SK-N-SH (cell line): ENCODE data around the gene SC5D. TPM values are rescaled to one million over a fixed set of nuclear protein-coding genes. Genes with fewer than 3 reads are reported as not detected.

ENCODE experiments used
- CTCF ChIA-PET: fragments of 300-600, 350-600 bp; formaldehyde crosslinking; extraction: SDS; loops from one replicate; lab custom pipeline; 2021; lab: Yijun Ruan, JAX
- POLR2A ChIA-PET: fragments of 350-600 bp; sonication (Branson Sonifier 250); formaldehyde crosslinking; extraction: SDS; loops from one replicate; lab custom pipeline; 2020; ENCODE audit warnings: antibody characterized with exemption, inconsistent platforms; lab: Yijun Ruan, JAX
- DNase-seq: peaks from one replicate; pipeline ENCODE4 v3.0.0; 2012
- H2AFZ ChIP-seq: fragments of 200-600 bp; sonication (generic); 2 replicates; pipeline ENCODE4 v1.8.1; 2016; ENCODE audit warnings: antibody characterized with exemption, mild to moderate bottlenecking, low read depth
- H3F3A ChIP-seq: fragments of 200-600 bp; sonication (generic); replicated peaks from 2 replicates; pipeline ENCODE3; 2016; ENCODE audit warnings: antibody characterized with exemption, mild to moderate bottlenecking; ENCODE audit not compliant: insufficient read depth
- H3K27ac ChIP-seq, 2 experiments: fragments of 200-500 bp in 1 of 2; fragments of 200-600 bp in 1 of 2; sonication (Bioruptor generic) in 1 of 2; sonication (generic), shearing (Covaris generic) in 1 of 2; 2 replicates each; pipeline versions ENCODE4 v1.5.1 to v1.6.1; 2014 to 2016; ENCODE audit warnings: low read depth in 2 of 2, inconsistent platforms in 1 of 2, low read length in 1 of 2, mild to moderate bottlenecking in 1 of 2, mixed read lengths in 1 of 2
- H3K27me3 ChIP-seq: fragments of 200-600 bp; sonication (generic), shearing (Covaris generic); 2 replicates; pipeline ENCODE4 v1.6.1; 2016; ENCODE audit warnings: mixed run types; ENCODE audit not compliant: insufficient read depth
- H3K36me3 ChIP-seq, 2 experiments: fragments of 200-500 bp in 1 of 2; fragments of 200-600 bp in 1 of 2; sonication (Bioruptor generic) in 1 of 2; sonication (generic) in 1 of 2; replicated peaks in 1 of 2; 2 replicates each; pipeline versions ENCODE3 to v1.5.1; 2014 to 2016; ENCODE audit warnings: low read length in 1 of 2, mild to moderate bottlenecking in 1 of 2; ENCODE audit not compliant: insufficient read depth in 2 of 2, control insufficient read depth in 1 of 2
- H3K4me1 ChIP-seq, 2 experiments: fragments of 200-500 bp in 1 of 2; fragments of 200-600 bp in 1 of 2; sonication (Bioruptor generic) in 1 of 2; sonication (generic), shearing (Covaris generic) in 1 of 2; 2 replicates each; pipeline versions ENCODE4 v1.5.1 to v1.6.1; 2014 to 2016; ENCODE audit warnings: low read depth in 1 of 2, low read length in 1 of 2, mixed run types in 1 of 2; ENCODE audit not compliant: insufficient read depth in 2 of 2, control insufficient read depth in 1 of 2
- H3K4me2 ChIP-seq: fragments of 200-600 bp; sonication (generic), shearing (Covaris generic); 2 replicates; pipeline ENCODE4 v1.6.1; 2017; ENCODE audit warnings: mixed run types
- H3K4me3 ChIP-seq, 2 experiments: fragments of 200-500 bp in 1 of 2; fragments of 200-600 bp in 1 of 2; sonication (Bioruptor generic) in 1 of 2; sonication (generic), shearing (Covaris generic) in 1 of 2; 2 replicates each; pipeline versions ENCODE4 v1.5.1 to v1.8.1; 2014 to 2016; ENCODE audit warnings: low read depth in 2 of 2, inconsistent platforms in 1 of 2, low read length in 1 of 2, mild to moderate bottlenecking in 1 of 2, mixed read lengths in 1 of 2, moderate library complexity in 1 of 2
- H3K79me2 ChIP-seq: fragments of 200-600 bp; sonication (generic); 2 replicates; pipeline ENCODE4 v1.8.1; 2017; ENCODE audit warnings: mild to moderate bottlenecking; ENCODE audit not compliant: insufficient read depth
- H3K9ac ChIP-seq: fragments of 200-600 bp; sonication (generic); 2 replicates; pipeline ENCODE4 v1.6.1; 2017; ENCODE audit warnings: mixed run types
- H3K9me2 ChIP-seq: fragments of 200-600 bp; sonication (generic); 2 replicates; pipeline ENCODE4 v1.6.1; 2017; ENCODE audit warnings: mixed run types
- H3K9me3 ChIP-seq: fragments of 200-600 bp; sonication (generic); 2 replicates; pipeline ENCODE4 v1.6.1; 2017; ENCODE audit warnings: mixed run types, mild to moderate bottlenecking, moderate library complexity
- H4K20me1 ChIP-seq: fragments of 200-600 bp; sonication (generic); 2 replicates; pipeline ENCODE4 v1.6.1; 2017; ENCODE audit warnings: mild to moderate bottlenecking, mixed run types; ENCODE audit not compliant: insufficient read depth
- CHD2 ChIP-seq: fragments of 150-350 bp; IDR thresholded peaks from 2 replicates; pipeline ENCODE4 v1.6.1; 2018; ENCODE audit warnings: low read length; ENCODE audit not compliant: partially characterized antibody
- CTCF ChIP-seq: fragments of 200-600 bp; sonication (generic); IDR thresholded peaks from 2 replicates; pipeline ENCODE4 v1.6.1; 2017; ENCODE audit warnings: antibody characterized with exemption, mild to moderate bottlenecking, moderate library complexity
- ELF1 ChIP-seq: IDR thresholded peaks from 2 replicates; pipeline ENCODE4 v1.4.0; 2012
- EP300 ChIP-seq, 2 experiments: IDR thresholded peaks; 2 replicates each; pipeline versions ENCODE4 v1.4.0 to v1.6.1; 2012; ENCODE audit warnings: borderline replicate concordance in 1 of 2, low read depth in 1 of 2, low read length in 1 of 2
- EZH2phosphoT487 ChIP-seq: fragments of 200-600 bp; sonication (generic); IDR thresholded peaks from 2 replicates; pipeline ENCODE4 v1.6.1; 2017; ENCODE audit warnings: low read depth, mixed run types, mild to moderate bottlenecking, antibody characterized with exemption, moderate library complexity, borderline replicate concordance
- FOSL2 ChIP-seq: IDR thresholded peaks from 2 replicates; pipeline ENCODE4 v1.4.0; 2012; ENCODE audit warnings: low read depth, mild to moderate bottlenecking, moderate library complexity, borderline replicate concordance
- FOXJ3 ChIP-seq: sonication (generic); formaldehyde crosslinking; IDR thresholded peaks from 2 replicates; pipeline ENCODE4 v1.5.1; 2020; ENCODE audit warnings: mild to moderate bottlenecking, missing genetic modification reagents
- FOXM1 ChIP-seq: IDR thresholded peaks from 2 replicates; pipeline ENCODE4 v1.4.0; 2012; ENCODE audit warnings: low read depth, mild to moderate bottlenecking
- GABPA ChIP-seq: IDR thresholded peaks from 2 replicates; pipeline ENCODE4 v1.4.0; 2012; ENCODE audit warnings: low read depth, mild to moderate bottlenecking
- GATA2 ChIP-seq: sonication (generic); formaldehyde crosslinking; IDR thresholded peaks from 2 replicates; pipeline ENCODE4 v1.5.0; 2020; ENCODE audit warnings: mild to moderate bottlenecking, missing genetic modification reagents
- MXI1 ChIP-seq: IDR thresholded peaks from 2 replicates; pipeline ENCODE4 v1.6.1; 2012; ENCODE audit warnings: mild to moderate bottlenecking, low read depth, low read length, improper control_type of control experiment
- NFIC ChIP-seq: IDR thresholded peaks from 2 replicates; pipeline ENCODE4 v1.4.0; 2012; ENCODE audit warnings: borderline replicate concordance
- NRF1 ChIP-seq: IDR thresholded peaks from 2 replicates; pipeline ENCODE4 v1.6.1; 2012; ENCODE audit warnings: low read depth, mild to moderate bottlenecking, low read length
- POLR2AphosphoS5 ChIP-seq: IDR thresholded peaks from 2 replicates; pipeline ENCODE4 v1.6.1; 2012; ENCODE audit warnings: low read depth, low read length
- RCOR1 ChIP-seq: fragments of 150-350 bp; IDR thresholded peaks from 2 replicates; pipeline ENCODE4 v1.6.1; 2017; ENCODE audit warnings: antibody characterized with exemption, low read length
- RXRA ChIP-seq: IDR thresholded peaks from 2 replicates; pipeline ENCODE4 v1.4.0; 2012; ENCODE audit warnings: low read depth, mild to moderate bottlenecking, borderline replicate concordance
- SMC3 ChIP-seq: IDR thresholded peaks from 2 replicates; pipeline ENCODE4 v1.6.1; 2012; ENCODE audit warnings: low read depth, low read length, improper control_type of control experiment
- USF2 ChIP-seq: fragments of 150-350 bp; IDR thresholded peaks from 2 replicates; pipeline ENCODE4 v1.6.1; 2017; ENCODE audit warnings: antibody characterized with exemption, low read length, low read depth, borderline replicate concordance
- ZBTB33 ChIP-seq: IDR thresholded peaks from 2 replicates; pipeline ENCODE4 v1.4.0; 2012; ENCODE audit warnings: low read depth, borderline replicate concordance
- WGBS: methylation state at CpG from one replicate; pipeline ENCODE4 v1.1.6; 2017; ENCODE audit warnings: low lambda C conversion rate; 5-methylcytosine and 5-hydroxymethylcytosine counted together
- polyA plus RNA-seq, 3 experiments: library from polyadenylated mRNA; depleted of rRNA; stranded (reverse); fragments of >200 nt; gene quantifications; 2 replicates each; pipeline ENCODE4 v1.2.3, GENCODE V29; 2012
- TF ChIP-seq, protein P1 (sequence below): IDR thresholded peaks from 2 replicates; pipeline ENCODE4; 2012

Gene SC5D
- polyA plus RNA-seq, 1 of the 3 experiments (the other 2 are of a cell fraction) = 8.9 TPM

DNA sequence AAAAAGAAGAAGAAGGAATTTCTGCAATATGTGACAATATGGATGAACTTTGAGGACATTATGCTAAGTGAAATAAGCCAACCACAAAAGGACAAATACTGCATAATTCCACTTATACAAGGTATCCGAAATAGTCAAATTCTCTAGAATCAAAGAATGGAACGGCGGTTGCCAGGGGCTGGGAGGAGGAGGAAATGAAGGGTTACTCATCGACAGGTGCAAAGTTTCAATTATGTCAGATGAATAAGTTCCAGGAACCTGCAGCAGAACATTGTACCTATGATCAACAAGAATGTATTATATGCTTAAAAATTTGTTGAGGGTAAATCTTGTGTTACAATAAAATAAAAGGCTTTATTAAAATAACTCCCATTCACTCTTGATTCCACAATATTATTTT, 49.0 kb downstream of the SC5D start:
- CTCF ChIA-PET = no interaction called here
- no peaks in the 10 kb centered on the region for H3K27me3 ChIP-seq
- TF ChIP-seq NRF1 = no peak
- TF ChIP-seq POLR2AphosphoS5 = no peak
- no peak for TF ChIP-seq GABPA
- no peak for TF ChIP-seq FOXM1
- TF ChIP-seq USF2 = no peak
- no peak for TF ChIP-seq MXI1
- no peak for TF ChIP-seq SMC3
- no peak for TF ChIP-seq EP300 (IDR thresholded peaks at IDR 0.05; ENCODE audit: borderline replicate concordance in 1 of 2, low read depth in 1 of 2, low read length in 1 of 2)
- no peak for TF ChIP-seq ZBTB33
- TF ChIP-seq FOXJ3 = no peak
- TF ChIP-seq GATA2 (CRISPR knock-in tag) = no peak
- no peak for TF ChIP-seq RCOR1
- TF ChIP-seq ELF1 = no peak
- TF ChIP-seq EZH2phosphoT487 = no peak
- TF ChIP-seq, all 33 proteins: peak for 0
- H3K4me1 ChIP-seq = no peaks in the 10 kb centered on the region
- no peak overlapping the region for H3K4me2 ChIP-seq
- no peak overlapping the region for H2AFZ ChIP-seq
- H3K79me2 ChIP-seq = no peaks in the 10 kb centered on the region
- no peaks in the 10 kb centered on the region for H3K36me3 ChIP-seq
- H3K9ac ChIP-seq = no peak overlapping the region
- POLR2A ChIA-PET = no interaction called here
- H3K27ac ChIP-seq = no peak overlapping the region
- H3F3A ChIP-seq = no peaks in the 10 kb centered on the region
- no peaks in the 10 kb centered on the region for H3K9me2 ChIP-seq
- 62% methylated on average over 4 of the region's 4 CpGs for WGBS
- H3K4me3 ChIP-seq = no peak overlapping the region
- H4K20me1 ChIP-seq = no peaks in the 10 kb centered on the region
- DNase-seq = no peak
- H3K9me3 ChIP-seq = no peaks in the 10 kb centered on the region

DNA sequence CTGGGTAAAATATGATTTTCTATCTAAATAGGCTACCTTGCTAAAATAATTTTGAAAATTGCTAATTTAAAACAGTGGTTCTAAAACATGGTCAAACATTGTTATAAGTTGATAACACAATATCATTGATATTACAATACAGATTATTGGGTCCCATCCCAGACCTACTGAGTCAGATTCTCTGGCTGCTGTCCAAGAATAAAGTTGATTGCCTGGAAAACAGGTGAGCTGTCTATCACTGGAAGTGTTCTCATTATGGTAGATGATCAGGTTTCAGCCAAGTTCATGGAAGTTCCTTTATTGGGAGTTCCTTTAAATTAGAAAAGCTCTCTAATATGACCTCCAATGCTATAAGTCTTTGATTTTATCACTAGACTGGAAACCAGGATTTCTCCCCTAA, 52.3 kb downstream of the SC5D start:
- no peaks in the 10 kb centered on the region for H3K9me2 ChIP-seq
- no peak for TF ChIP-seq NFIC
- TF ChIP-seq CHD2 = no peak
- TF ChIP-seq USF2 = no peak
- TF ChIP-seq FOSL2 = no peak
- TF ChIP-seq ELF1 = no peak
- TF ChIP-seq, protein P1, sequence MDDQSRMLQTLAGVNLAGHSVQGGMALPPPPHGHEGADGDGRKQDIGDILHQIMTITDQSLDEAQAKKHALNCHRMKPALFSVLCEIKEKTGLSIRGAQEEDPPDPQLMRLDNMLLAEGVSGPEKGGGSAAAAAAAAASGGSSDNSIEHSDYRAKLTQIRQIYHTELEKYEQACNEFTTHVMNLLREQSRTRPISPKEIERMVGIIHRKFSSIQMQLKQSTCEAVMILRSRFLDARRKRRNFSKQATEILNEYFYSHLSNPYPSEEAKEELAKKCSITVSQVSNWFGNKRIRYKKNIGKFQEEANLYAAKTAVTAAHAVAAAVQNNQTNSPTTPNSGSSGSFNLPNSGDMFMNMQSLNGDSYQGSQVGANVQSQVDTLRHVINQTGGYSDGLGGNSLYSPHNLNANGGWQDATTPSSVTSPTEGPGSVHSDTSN = no peak
- TF ChIP-seq RXRA = no peak
- no peak for TF ChIP-seq CTCF
- H3K9ac ChIP-seq = no peak overlapping the region
- no peak overlapping the region for H2AFZ ChIP-seq
- no peaks in the 10 kb centered on the region for H3K9me3 ChIP-seq
- POLR2A ChIA-PET = no interaction called here
- no peak overlapping the region for H3K27ac ChIP-seq
- no peak overlapping the region for H3K4me2 ChIP-seq
- no peaks in the 10 kb centered on the region for H3K79me2 ChIP-seq
- peaks cover 0 to 16% of the 10 kb centered on the region in 2 experiments; a peak in 2 of 4 replicates for H3K4me1 ChIP-seq
- no peaks in the 10 kb centered on the region for H4K20me1 ChIP-seq
- peaks cover 12% of the 10 kb centered on the region for H3K27me3 ChIP-seq
- no peak overlapping the region for H3K4me3 ChIP-seq
- no peak for DNase-seq
- no peaks in the 10 kb centered on the region for H3K36me3 ChIP-seq
- CTCF ChIA-PET = interaction anchor here (0.7 to 1.6 kb wide), 2 partner anchors 11 to 25 kb away, joined by 3 to 5 read pairs; no protein-coding TSS in a partner anchor
- H3F3A ChIP-seq = no peaks in the 10 kb centered on the region
